Measurements from ENCODE around the gene MYBPC3. TPM values are rescaled to one million over a fixed set of nuclear protein-coding genes. Genes with fewer than 3 reads are reported as not detected.

Gene MYBPC3
- total RNA-seq, 2 experiments from 2014 or later: not detected

DNA sequence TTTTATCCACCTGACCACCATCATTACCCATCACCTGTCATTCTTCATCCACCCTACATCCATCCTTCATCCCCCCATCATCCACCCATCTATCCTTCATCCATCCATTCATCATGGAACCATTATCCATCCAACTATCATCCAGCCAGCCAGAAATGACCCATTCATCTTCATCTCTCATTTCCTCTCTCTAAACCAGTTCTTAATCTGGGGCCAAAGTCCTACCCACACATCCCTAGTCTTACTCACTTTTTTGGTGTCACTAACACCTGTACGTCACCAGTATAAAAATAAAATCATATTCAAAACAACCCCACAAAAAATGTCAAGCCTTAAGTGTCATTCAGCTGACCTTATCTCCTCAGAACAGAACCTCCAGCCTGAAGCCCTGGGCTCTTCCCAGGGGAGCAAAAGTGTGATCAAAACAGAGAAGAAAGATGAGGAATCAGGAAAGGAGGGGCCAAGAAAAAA lies 13.6 kb upstream of the MYBPC3 start:
- Mint-ChIP-seq H3K27ac (no peak overlapping the region), H3K36me3 (ENCODE audit: low read depth) (no peaks in the 10 kb centered on the region), H3K4me3 (no peak overlapping the region), H3K4me1 (ENCODE audit: low read depth) (peaks cover 17% of the 10 kb centered on the region), H3K27me3 (ENCODE audit: low read depth) (no peaks in the 10 kb centered on the region), H3K9me3 (no peaks in the 10 kb centered on the region)
- CTCF ChIA-PET: no interaction called here
- intact Hi-C loops (cut with micrococcal nuclease): no loop called here
- no peak for DNase-seq

GRCh38 chr11:47361419-47361818 lies 8.9 kb upstream of the MYBPC3 start:
- H3K4me3 Mint-ChIP-seq: no peak overlapping the region
- no peak for DNase-seq
- H3K27ac Mint-ChIP-seq: no peak overlapping the region
- peaks cover 17% of the 10 kb centered on the region for H3K4me1 Mint-ChIP-seq (ENCODE audit: low read depth)
- H3K27me3 Mint-ChIP-seq (ENCODE audit: low read depth): no peaks in the 10 kb centered on the region
- intact Hi-C loops (cut with micrococcal nuclease): no loop called here
- H3K36me3 Mint-ChIP-seq (ENCODE audit: low read depth): no peaks in the 10 kb centered on the region
- CTCF ChIA-PET: no interaction called here
- H3K9me3 Mint-ChIP-seq: no peaks in the 10 kb centered on the region

- Mint-ChIP-seq H3K27me3 (ENCODE audit: low read depth) (no peaks in the 10 kb centered on the region), H3K4me1 (ENCODE audit: low read depth) (peaks cover 17% of the 10 kb centered on the region), H3K9me3 (no peaks in the 10 kb centered on the region), H3K4me3 (no peak overlapping the region), H3K36me3 (ENCODE audit: low read depth) (no peaks in the 10 kb centered on the region), H3K27ac (no peak overlapping the region)
- intact Hi-C loops (cut with micrococcal nuclease): no loop called here
- CTCF ChIA-PET: interaction anchor here (1.9 kb wide), 1 partner anchor 14 kb away, joined by 15 read pairs; no protein-coding TSS in a partner anchor
- DNase-seq: no peak
These were observed 7.8 kb upstream of the MYBPC3 start for GRCh38 chr11:47360341-47360740.

GRCh38 chr11:47359586-47359985 lies 7.1 kb upstream of the MYBPC3 start:
- peaks cover 17% of the 10 kb centered on the region for H3K4me1 Mint-ChIP-seq (ENCODE audit: low read depth)
- CTCF ChIA-PET: interaction anchor here (0.7 to 1.9 kb wide), 2 partner anchors 14 to 119 kb away, joined by 3 to 15 read pairs; no protein-coding TSS in a partner anchor
- peak; percentile 18 for DNase-seq
- H3K27ac Mint-ChIP-seq: no peak overlapping the region
- H3K36me3 Mint-ChIP-seq (ENCODE audit: low read depth): no peaks in the 10 kb centered on the region
- intact Hi-C loops (cut with micrococcal nuclease): no loop called here
- H3K9me3 Mint-ChIP-seq: no peaks in the 10 kb centered on the region
- H3K27me3 Mint-ChIP-seq (ENCODE audit: low read depth): no peaks in the 10 kb centered on the region
- no peak overlapping the region for H3K4me3 Mint-ChIP-seq

- no peak overlapping the region for H3K27ac Mint-ChIP-seq
- H3K27me3 Mint-ChIP-seq (ENCODE audit: low read depth): no peaks in the 10 kb centered on the region
- no peaks in the 10 kb centered on the region for H3K36me3 Mint-ChIP-seq (ENCODE audit: low read depth)
- CTCF ChIA-PET: interaction anchor here (0.7 to 1.9 kb wide), 2 partner anchors 15 to 120 kb away, joined by 3 to 15 read pairs; no protein-coding TSS in a partner anchor
- intact Hi-C loops (cut with micrococcal nuclease): no loop called here
- peaks cover 17% of the 10 kb centered on the region for H3K4me1 Mint-ChIP-seq (ENCODE audit: low read depth)
- DNase-seq: no peak
- no peaks in the 10 kb centered on the region for H3K9me3 Mint-ChIP-seq
- no peak overlapping the region for H3K4me3 Mint-ChIP-seq
These were observed 6.7 kb upstream of the MYBPC3 start for GRCh38 chr11:47359162-47359561.

DNA sequence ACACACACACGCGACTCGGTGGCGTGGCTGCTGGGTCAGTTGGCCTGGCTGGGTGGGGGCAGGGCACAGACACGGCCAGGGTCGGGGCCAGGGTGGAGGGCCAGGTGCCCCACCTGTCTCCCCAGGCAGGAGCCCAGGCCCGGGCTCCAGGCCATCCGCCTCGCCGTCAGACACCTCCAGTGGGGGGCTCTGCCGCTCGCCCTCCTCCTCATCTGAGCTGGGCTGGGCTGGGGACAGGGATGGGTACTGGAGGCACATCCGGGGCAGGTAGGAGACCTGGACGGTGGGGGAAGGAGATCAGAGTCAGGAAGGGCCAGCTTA lies 6.2 kb upstream of the MYBPC3 start:
- Mint-ChIP-seq H3K4me3 (no peak overlapping the region), H3K9me3 (no peaks in the 10 kb centered on the region), H3K36me3 (ENCODE audit: low read depth) (no peaks in the 10 kb centered on the region), H3K27me3 (ENCODE audit: low read depth) (no peaks in the 10 kb centered on the region), H3K27ac (no peak overlapping the region), H3K4me1 (ENCODE audit: low read depth) (peaks cover 17% of the 10 kb centered on the region)
- DNase-seq: no peak
- intact Hi-C loops (cut with micrococcal nuclease): no loop called here
- CTCF ChIA-PET: no interaction called here

DNA sequence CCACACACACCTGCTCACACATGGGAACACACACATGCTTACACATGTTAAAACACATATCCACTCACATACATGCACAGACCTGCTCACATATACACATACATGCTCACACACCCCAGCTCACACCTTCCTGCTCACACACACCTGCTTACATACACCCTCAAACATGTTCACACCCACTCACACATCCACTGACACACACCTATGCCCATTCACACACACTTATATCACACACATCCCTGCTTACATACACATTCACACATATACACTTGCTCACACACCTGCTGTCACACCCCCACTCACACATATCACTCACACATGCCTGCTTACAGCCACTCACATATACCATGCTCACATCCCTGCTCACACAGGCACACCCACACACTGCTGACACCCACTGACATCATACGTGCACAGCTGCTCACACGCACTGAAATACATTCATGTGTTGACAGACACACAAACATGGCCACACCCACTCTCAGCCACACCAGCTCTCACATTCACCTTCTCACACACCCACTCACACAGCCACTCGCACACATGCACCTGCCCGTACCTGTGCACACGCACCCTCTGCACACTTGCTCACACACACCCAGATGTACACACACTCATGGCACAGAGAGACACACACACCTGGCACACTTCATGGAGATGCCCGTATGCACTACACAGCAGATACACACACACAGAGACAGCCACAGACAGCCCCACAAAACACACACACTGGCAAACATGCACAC lies 5.7 kb upstream of the MYBPC3 start:
- H3K4me1 Mint-ChIP-seq (ENCODE audit: low read depth): peaks cover 17% of the 10 kb centered on the region
- no peaks in the 10 kb centered on the region for H3K36me3 Mint-ChIP-seq (ENCODE audit: low read depth)
- no peak for DNase-seq
- H3K4me3 Mint-ChIP-seq: no peak overlapping the region
- H3K27me3 Mint-ChIP-seq (ENCODE audit: low read depth): no peaks in the 10 kb centered on the region
- intact Hi-C loops (cut with micrococcal nuclease): no loop called here
- H3K9me3 Mint-ChIP-seq: no peaks in the 10 kb centered on the region
- H3K27ac Mint-ChIP-seq: no peak overlapping the region
- CTCF ChIA-PET: no interaction called here

DNA sequence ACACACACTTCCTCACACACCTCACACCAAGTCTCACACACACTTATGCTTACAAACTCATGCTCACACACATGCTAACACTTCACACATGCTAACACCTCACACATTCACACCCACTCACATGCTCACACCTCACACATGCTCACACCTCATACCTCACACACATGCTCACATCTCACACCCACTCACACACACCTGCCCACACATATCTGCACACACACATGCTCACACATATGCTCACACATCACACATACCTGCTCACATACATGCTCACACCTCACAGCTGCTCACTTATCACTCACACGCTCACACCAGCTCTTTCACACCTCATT lies 4.5 kb upstream of the MYBPC3 start:
- intact Hi-C loops (cut with micrococcal nuclease): no loop called here
- DNase-seq: no peak
- Mint-ChIP-seq H3K9me3 (no peaks in the 10 kb centered on the region), H3K36me3 (ENCODE audit: low read depth) (no peaks in the 10 kb centered on the region), H3K27me3 (ENCODE audit: low read depth) (no peaks in the 10 kb centered on the region), H3K4me1 (ENCODE audit: low read depth) (peaks cover 17% of the 10 kb centered on the region), H3K4me3 (no peak overlapping the region), H3K27ac (no peak overlapping the region)
- CTCF ChIA-PET: no interaction called here

GRCh38 chr11:47356129-47356997 lies 3.9 kb upstream of the MYBPC3 start:
- H3K4me1 Mint-ChIP-seq (ENCODE audit: low read depth): peaks cover 17% of the 10 kb centered on the region
- intact Hi-C loops (cut with micrococcal nuclease): no loop called here
- H3K9me3 Mint-ChIP-seq: no peaks in the 10 kb centered on the region
- DNase-seq: no peak
- H3K4me3 Mint-ChIP-seq: no peak overlapping the region
- CTCF ChIA-PET: no interaction called here
- no peak overlapping the region for H3K27ac Mint-ChIP-seq
- H3K36me3 Mint-ChIP-seq (ENCODE audit: low read depth): no peaks in the 10 kb centered on the region
- H3K27me3 Mint-ChIP-seq (ENCODE audit: low read depth): no peaks in the 10 kb centered on the region

- Mint-ChIP-seq H3K9me3 (no peaks in the 10 kb centered on the region), H3K4me3 (no peak overlapping the region), H3K4me1 (ENCODE audit: low read depth) (peaks cover 12% of the 10 kb centered on the region), H3K27ac (no peak overlapping the region), H3K27me3 (ENCODE audit: low read depth) (no peaks in the 10 kb centered on the region), H3K36me3 (ENCODE audit: low read depth) (no peaks in the 10 kb centered on the region)
- intact Hi-C loops (cut with micrococcal nuclease): no loop called here
- CTCF ChIA-PET: no interaction called here
- DNase-seq: peak; percentile 70
These were observed 3.0 kb upstream of the MYBPC3 start for GRCh38 chr11:47355283-47356128.

DNA sequence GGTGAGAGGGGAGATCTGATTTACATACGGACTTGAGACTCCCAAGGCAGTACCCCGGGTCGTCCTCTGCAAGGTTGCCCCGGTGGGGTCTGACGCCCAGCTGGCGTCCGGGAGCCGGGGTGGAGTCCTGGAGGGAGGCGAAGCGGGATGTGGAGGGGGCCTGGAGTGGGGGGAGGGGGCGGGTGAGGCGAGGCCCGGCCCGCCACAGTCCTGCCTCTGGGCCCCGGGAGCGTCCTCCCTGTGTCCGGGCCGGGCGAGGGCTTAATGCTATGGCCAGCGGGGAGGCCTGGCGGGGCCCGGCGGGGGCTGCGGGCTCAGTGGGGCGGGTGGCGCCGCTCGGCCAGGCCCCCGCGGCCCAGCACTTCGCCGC lies 2.4 kb upstream of the MYBPC3 start:
- Mint-ChIP-seq H3K27ac (no peak overlapping the region), H3K27me3 (ENCODE audit: low read depth) (no peaks in the 10 kb centered on the region), H3K4me1 (ENCODE audit: low read depth) (peaks cover 8% of the 10 kb centered on the region), H3K9me3 (no peaks in the 10 kb centered on the region), H3K36me3 (ENCODE audit: low read depth) (no peaks in the 10 kb centered on the region), H3K4me3 (no peak overlapping the region)
- DNase-seq: no peak
- intact Hi-C loops (cut with micrococcal nuclease): loop anchor here (5.0 kb wide), 1 partner anchor 83 kb away; the partner anchor contains the start of gene MADD
- CTCF ChIA-PET: no interaction called here

All from activated naive CD4-positive, alpha-beta T cell treated with anti-CD3 and anti-CD28 coated beads for 36 hours (primary cell).